Activated CD8-positive, alpha-beta memory T cell treated with anti-CD3 and anti-CD28 coated beads for 36 hours (primary cell): ENCODE data around the gene KIF3A. TPM values are rescaled to one million over a fixed set of nuclear protein-coding genes. Genes with fewer than 3 reads are reported as not detected.

ENCODE experiments used
- CTCF ChIA-PET: fragments of 350-600 bp; sonication (Branson Sonifier 250); formaldehyde crosslinking; loops from one replicate; lab custom pipeline; 2021; ENCODE audit warnings: antibody characterized with exemption; lab: Charles Lee
- POLR2A ChIA-PET: fragments of 350-600 bp; sonication (Branson Sonifier 250); formaldehyde crosslinking; loops from one replicate; lab custom pipeline; 2021; ENCODE audit warnings: antibody characterized with exemption; lab: Charles Lee
- total RNA-seq, 2 experiments: library from RNA; stranded (reverse); gene quantifications; one replicate each; pipeline ENCODE4 v1.2.3, GENCODE V29; 2021

The KIF3A gene
- total RNA-seq, 2 experiments from 2014 or later: 16.1 to 16.9 TPM

DNA sequence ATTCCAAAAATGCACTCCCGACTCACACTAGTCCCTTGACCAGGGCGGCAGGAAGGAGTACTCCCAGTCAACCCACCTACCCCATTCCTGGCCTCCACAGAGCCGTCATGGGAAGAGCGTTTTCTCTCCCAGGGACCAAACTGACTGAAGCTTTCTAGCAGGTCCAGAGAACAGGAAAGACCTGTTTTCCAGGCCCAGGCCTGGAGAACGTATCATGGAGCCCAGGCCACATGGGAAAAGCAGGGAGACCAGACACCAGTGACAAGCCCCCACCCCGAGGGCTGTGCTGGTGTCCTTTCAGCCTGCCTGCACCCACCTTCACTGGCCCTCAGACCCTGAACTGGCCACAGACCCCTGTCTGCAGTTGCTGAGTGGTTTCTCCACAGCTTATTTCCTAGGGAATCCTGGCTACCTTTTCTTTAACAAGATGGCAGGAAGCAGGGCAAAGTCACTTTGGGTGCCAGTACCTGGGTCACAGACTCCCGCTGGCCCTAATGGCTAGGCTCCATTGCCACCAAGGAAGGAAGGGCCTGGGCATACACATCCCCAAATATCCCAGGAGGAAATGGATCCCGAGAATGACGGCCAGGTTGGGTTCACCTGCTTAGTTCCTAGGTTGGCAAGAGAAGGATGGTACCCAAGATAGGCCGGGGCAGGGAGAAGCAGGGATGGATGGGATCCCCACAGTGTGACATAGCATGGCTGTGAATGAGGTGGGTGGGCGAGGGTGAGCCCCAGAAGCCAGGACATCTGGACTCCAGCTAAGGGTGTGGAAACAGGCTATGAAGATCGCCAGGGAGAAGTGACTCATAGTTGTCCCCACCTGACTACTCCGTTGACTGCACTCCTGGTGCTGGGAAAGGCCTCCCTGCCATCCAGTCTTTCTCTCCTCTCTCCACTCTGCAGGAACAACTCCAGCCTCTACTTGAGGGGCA lies 22.0 kb upstream of the KIF3A start:
- ChIA-PET CTCF (no interaction called here), POLR2A (no interaction called here)

DNA sequence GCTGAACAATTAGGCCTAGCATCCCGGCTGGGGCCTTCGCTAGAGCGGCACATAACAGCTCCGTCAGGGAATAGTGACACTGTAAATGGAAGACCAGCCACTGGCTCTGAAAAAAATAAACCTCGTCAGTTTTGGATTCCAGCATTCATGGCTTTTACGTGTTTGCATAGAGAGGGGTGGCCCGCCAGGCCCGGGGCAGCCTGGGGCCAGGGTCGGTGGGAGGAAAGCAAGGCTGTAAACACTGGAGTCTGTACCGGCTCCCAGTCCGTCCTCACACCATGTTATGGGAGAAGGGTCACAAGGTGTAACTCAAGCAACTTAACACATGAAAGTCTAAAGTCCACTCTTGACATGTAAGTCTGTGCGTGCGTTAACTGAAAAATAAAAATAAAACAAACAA lies 21.1 kb upstream of the KIF3A start:
- ChIA-PET CTCF (no interaction called here), POLR2A (no interaction called here)

DNA sequence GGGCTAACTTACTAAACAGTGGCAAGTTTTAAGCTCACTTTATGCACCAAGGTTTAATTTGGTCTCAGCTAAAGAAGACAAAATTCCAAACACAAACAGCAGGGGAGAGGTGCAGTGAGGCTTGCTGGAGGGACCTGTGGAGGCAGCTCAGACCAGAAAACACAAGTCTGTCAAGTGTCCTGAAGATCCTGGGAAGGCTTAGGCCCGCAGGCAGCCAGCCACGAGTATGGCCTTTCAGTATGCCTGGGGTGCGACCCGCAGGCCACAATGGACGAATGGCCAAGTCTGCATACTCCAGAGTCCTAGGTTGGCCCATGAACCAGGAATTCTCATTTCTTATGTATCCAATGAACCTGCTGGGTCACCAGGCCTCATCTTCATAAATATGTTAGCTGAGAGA lies 19.2 kb upstream of the KIF3A start:
- POLR2A ChIA-PET: no interaction called here
- CTCF ChIA-PET: interaction anchor here (0.6 kb wide), 1 partner anchor 148 kb away, joined by 3 read pairs; no protein-coding TSS in a partner anchor

DNA sequence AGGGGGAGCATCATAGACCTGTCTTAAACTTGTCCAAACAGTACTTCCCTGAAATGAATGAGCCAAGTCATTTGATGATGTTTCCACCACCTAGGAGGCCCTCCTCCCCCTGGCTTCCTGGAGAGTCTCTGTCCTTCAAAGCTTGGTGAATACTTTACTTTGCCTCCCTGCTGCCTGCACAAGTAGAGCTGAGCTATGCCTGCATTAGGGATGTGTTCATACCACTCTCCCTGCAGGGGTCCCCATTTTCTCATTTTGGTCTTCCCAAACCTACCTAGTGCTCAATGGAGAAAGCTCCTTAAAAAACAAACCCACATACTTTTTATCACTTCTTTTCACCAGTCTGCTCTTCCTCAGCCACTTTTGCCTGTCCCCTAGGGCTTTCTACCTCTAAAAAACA lies 17.6 kb upstream of the KIF3A start:
- ChIA-PET POLR2A (no interaction called here), CTCF (interaction anchor here (1.3 to 2.5 kb wide), 5 partner anchors 25 to 254 kb away, joined by 3 to 15 read pairs (median 4); no protein-coding TSS in a partner anchor)

DNA sequence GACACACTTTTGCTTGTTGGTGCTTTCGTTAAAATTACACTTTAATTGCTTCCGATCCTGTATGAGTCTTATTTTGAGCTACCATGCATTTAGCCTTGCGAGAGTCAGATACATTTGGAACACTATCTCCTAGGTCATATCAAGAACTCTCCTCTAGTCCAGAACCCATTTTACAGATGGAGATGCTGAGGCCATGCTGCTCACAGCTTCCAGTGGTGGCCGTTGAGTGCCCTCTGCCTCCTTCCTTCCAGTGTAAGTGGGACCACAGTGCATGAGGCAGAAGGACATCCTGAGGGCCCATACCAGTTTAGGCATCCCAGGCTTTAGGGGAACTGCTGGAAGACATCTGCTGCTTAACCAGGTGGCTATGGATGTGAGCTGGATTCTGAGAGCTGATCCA lies 16.8 kb upstream of the KIF3A start:
- POLR2A ChIA-PET: no interaction called here
- CTCF ChIA-PET: interaction anchor here (0.7 to 2.5 kb wide), 6 partner anchors 26 to 365 kb away, joined by 3 to 15 read pairs (median 4); no protein-coding TSS in a partner anchor

DNA sequence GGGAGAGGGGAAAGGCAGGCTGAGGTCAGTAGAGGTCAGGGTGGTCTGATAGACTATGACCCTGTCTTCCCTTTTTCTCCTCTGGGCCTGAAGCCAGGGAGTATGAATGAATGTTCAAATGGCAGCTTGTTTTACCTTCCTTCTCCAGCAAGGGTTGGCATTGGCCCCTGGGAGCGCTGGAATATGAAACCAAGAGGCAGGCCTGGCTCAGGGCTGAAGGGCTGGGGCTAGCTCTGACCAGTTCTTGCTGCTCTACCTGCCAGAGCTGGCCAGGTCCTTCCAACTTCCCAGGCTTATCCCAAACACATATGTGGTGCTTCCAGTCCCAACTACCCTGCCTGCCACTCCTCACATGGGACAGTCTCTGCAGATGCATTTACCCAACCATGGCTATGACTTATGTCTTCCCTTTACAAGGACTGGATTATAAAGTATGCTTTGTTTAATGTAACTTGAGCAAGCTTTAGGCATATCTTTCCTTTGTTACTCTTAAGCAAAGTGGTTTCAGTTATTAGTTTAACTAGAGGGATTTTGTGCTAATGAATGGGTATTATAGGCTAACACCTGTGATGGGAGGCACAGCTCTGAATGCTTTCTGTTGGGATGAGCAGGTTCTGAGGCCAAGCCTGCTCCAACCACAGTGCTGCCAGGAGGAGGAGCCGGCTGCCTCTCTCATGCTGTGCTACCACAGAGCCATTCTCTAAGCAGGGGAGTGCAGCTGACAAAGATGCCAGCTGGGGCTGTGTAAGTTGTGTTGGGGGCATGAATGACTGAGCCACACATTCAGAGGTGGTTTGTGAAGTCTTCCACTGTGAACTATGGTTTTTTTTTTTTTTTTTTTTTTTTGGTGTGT lies 16.0 kb upstream of the KIF3A start:
- ChIA-PET POLR2A (no interaction called here), CTCF (interaction anchor here (0.7 to 2.5 kb wide), 5 partner anchors 67 to 640 kb away, joined by 3 to 15 read pairs (median 4); no protein-coding TSS in a partner anchor)

DNA sequence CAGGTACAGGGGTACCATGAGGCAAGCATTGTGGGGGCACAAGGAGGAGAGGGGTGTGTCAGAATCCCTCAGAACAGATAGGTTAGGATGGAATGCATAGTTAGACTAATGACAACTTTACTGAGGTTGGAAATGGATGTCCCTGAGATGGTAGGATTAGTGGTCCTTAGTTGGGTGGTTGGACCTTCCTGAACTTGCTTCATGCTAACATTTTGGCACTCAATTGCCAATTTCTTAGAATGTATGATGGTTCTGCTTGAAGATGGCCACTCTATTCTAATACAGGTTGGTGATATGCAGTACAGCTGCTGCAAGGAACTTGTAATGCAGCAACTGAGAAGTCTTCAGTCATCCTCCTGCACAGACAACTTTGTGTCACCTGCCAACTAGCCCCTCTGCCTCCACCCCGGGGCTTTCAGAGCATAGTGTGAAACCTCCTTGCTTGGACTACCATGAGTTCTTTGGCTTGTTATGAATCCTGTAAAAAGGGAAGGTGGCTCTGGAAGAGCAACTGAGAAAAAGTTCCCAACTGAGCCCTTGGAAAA lies 15.3 kb upstream of the KIF3A start:
- ChIA-PET CTCF (interaction anchor here (2.5 to 3.1 kb wide), 3 partner anchors 9 to 68 kb away, joined by 6 to 15 read pairs (median 11); partner anchors contain the start of gene KIF3A), POLR2A (interaction anchor here (1.2 kb wide), 1 partner anchor 15 kb away, joined by 3 read pairs; the partner anchor contains the start of gene KIF3A)

DNA sequence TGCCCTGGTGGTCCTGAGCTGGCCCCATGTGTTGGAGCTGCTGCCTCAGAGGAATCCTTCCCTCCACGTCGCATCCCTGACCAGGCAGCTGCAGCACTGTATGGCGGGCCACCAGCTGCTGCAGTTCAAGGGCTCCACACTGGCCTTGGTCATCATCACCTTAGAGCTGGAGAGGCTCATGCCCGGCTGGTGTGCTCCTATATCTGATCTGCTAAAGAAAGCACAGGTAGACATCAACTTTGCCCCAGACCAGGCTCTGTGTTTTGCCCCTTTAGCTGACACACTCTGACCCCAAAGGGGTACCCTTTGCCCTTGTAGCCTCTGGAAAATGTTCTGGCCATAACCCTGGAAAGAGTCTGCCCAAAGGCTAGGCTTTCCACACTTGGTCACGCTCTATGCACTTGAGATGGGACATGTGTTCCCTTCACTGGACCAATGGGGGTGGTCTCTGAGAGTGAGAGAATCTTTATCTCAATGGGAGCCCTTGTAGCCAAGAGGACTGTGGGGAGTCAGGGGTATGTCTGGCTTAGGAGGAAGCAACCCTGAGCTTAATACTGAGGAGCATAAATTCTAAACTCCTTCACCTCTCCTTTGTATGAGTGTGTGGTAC lies 14.7 kb upstream of the KIF3A start:
- CTCF ChIA-PET: interaction anchor here (1.0 to 3.1 kb wide), 3 partner anchors 10 to 225 kb away, joined by 3 to 11 read pairs (median 6); partner anchors contain the start of gene KIF3A
- POLR2A ChIA-PET: interaction anchor here (0.6 to 1.2 kb wide), 2 partner anchors 14 to 1466 kb away, joined by 3 to 5 read pairs; partner anchors contain the start of gene KIF3A

DNA sequence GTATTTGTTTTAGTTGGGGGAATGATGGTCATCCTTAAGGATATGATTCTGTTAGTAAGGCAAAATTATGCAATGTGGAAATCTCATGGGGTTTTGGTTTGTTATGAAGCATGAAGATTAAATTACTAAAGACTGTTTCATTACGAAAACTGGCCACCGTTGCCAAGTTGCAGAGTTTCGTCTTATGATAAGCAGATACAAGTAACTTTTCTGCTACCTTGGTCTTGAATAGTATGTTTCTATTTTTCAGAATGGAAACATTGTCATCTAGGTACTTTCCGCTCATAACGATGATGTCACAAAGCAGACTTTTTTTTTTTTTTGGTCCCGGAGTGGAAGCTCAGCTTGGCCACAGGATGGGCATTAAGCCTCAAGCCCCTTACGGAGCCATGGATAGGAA lies 14.1 kb upstream of the KIF3A start:
- POLR2A ChIA-PET: interaction anchor here (0.6 to 1.2 kb wide), 2 partner anchors 14 to 1466 kb away, joined by 3 to 5 read pairs; partner anchors contain the start of gene KIF3A
- CTCF ChIA-PET: interaction anchor here (1.0 to 3.1 kb wide), 3 partner anchors 10 to 225 kb away, joined by 3 to 11 read pairs (median 6); partner anchors contain the start of gene KIF3A

DNA sequence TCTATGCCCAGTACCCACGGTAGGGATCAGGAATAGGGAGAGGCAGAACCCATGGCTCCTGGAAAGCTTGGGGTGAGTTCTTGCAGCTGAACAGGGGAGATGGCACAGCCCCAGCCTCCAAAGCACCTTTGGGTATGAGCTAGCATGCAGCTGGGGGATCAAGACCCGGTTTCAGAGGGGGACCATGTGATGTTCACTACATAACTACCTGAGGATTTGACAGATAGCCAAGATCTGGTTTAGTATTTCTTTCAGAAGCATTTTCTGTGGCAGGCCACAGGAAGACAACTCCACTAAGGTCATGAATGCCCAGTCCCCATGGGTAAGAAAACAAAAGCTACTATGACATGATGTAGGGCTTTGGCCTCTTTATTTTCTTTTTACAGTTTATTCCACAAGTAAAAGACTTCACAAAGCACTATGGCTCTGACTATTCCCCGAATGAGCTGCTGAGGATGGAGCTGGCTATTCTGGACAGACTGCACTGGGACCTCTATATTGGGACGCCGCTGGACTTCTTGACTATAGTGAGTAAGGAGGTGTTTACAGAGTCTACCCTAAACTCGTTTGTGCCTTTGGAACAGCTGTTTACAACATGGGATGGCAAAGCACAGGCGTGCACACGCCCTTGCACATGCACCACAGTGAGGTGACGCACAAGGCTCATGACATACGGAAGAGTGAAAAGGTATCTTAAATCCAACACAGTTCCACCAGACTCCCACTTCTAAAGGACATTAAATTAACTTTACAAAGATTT lies 13.3 kb upstream of the KIF3A start:
- POLR2A ChIA-PET: interaction anchor here (1.7 kb wide), 1 partner anchor 13 kb away, joined by 5 read pairs; the partner anchor contains the start of gene KIF3A
- CTCF ChIA-PET: interaction anchor here (2.5 to 3.1 kb wide), 2 partner anchors 11 to 14 kb away, joined by 6 to 11 read pairs; partner anchors contain the start of gene KIF3A

DNA sequence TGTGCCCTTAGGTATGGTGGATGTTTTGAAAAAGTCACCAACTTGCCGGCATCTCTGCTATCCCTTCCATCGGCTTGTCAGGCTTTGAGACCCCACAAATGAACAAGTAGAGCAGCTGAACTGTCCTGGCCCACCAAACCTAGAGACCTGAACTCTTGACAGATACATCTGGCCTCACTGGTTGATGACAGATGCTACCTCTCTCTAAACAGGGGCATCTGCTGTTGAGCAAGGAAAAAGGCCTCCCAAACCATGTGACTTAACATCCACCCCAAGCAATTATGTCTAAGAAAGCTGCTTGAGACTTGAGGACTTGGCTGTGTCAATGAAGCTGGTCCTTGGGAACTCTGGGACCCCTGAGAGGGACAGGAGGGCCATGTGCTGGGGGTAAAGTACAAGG lies 12.2 kb upstream of the KIF3A start:
- POLR2A ChIA-PET: interaction anchor here (0.6 to 1.7 kb wide), 2 partner anchors 12 to 1425 kb away, joined by 4 to 5 read pairs; partner anchors contain the start of gene KIF3A
- CTCF ChIA-PET: interaction anchor here (1.0 to 1.6 kb wide), 2 partner anchors 10 to 70 kb away, joined by 7 to 9 read pairs; no protein-coding TSS in a partner anchor

DNA sequence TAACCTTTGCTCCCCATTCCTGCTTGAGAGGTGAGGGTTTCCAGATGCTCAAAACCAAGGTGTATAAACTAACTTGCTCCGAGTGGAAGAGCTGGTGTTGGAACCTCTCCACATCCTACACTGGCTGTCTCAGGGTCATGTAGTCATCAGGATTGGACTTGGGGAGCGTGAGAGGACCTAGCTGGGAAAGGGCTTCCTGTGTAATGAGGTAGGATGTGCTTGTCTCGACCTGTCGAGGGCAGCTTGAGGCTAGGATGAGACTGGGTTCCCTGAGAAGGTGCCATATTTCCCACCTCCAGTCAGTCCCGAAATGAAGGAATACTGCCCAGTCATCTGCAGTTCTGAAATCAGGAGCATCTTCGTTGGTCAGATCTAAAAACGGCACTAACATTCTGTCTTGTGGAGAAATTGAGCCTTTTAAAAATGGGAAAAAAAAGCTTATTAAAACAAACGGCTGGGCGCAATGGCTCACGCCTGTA lies 11.2 kb upstream of the KIF3A start:
- CTCF ChIA-PET: interaction anchor here (1.0 to 1.6 kb wide), 2 partner anchors 9 to 71 kb away, joined by 7 to 9 read pairs; no protein-coding TSS in a partner anchor

DNA sequence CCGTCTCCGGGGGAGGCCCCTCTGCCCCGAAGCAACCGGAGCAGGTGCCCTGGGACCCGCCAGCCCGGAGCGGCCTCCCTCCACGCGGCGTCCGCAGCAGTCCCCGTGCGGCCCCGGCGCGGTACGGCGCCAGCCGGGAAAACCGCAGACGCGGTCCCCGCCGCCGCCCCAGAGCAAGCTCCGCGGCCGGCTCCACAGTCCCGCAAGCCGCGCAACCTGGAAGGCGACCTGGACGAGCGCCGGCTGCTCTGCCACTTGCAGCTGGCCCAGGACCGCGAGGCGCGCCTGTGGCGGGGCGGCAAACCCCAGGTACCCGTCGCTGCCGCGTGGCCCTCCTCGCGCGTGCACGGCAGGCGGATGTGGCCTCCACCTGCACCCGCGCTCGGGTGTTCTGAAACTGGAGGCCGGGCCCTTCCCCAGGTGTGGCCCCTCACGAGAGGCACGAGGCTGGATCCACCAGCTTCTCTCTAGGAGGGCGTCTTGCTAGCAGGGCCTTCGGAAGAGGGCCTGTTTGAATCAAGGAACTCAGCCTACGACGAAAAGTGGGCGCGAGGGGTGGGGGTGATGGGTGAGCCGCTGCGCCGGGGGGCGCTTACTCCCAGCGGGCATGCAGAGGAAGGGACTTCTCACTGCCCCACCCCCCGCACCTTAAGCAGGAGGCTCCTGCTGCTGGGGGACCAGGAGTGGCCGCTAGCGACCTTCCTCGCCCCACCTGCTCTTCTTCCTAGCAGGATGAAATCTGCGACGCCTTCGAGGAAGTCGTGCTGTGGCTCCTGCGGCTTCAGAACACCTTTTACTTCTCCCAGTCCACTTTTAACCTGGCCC lies 10.5 kb upstream of the KIF3A start:
- POLR2A ChIA-PET: interaction anchor here (0.8 to 2.0 kb wide), 4 partner anchors 11 to 66 kb away, joined by 3 to 23 read pairs (median 3); partner anchors contain the start of gene KIF3A
- CTCF ChIA-PET: interaction anchor here (0.6 to 1.6 kb wide), 8 partner anchors 9 to 83 kb away, joined by 3 to 7 read pairs (median 4); partner anchors contain the start of genes KIF3A and SHROOM1

More for the DNA sequence above, 11.2 kb upstream of the KIF3A start:
- POLR2A ChIA-PET: interaction anchor here (0.6 to 1.3 kb wide), 2 partner anchors 49 to 66 kb away, joined by 3 to 6 read pairs; no protein-coding TSS in a partner anchor

DNA sequence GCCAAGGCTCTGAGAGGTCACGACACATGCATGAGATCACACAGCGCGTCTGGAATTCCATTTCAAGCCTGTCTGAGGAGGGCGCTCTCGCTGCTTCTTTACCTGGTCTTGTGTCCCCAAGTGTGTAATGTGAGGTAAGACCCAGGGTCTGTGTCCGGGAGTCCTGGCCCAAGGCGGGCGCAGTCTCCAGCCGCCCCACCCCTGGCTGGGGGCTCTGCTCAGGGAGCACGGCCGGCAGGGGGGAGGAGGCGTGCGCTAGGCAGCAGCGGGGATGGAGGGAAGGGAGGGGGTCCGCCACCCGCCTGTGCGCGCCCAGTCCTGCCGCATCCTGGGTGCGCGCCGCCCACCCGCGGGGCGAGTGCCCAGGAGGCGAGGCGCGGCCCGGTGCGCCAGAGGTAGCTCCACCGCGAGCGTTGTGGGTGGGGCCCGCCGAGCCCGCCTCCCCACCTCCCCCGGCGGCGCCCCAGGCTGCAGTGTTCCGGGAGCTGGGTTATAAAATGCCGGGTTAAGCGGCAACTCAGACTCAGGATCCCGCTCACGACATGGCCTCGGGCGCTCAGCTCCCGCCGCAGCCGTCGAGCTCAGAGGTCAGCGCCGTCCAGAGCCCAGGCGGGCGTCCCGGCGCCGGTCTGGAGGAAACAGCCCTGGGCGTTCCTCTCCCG lies 9.7 kb upstream of the KIF3A start, which contains the start of gene CCNI2:
Gene CCNI2, plus strand, starts transcription at position 473 of the 662 bp plus-strand sequence. Its CDS starts 70 bp downstream, at position 543.
- ChIA-PET CTCF (interaction anchor here (0.6 to 1.6 kb wide), 7 partner anchors 8 to 84 kb away, joined by 3 to 7 read pairs (median 4); partner anchors contain the start of genes KIF3A and SHROOM1), POLR2A (interaction anchor here (0.8 to 2.0 kb wide), 4 partner anchors 10 to 67 kb away, joined by 3 to 23 read pairs (median 3); partner anchors contain the start of gene KIF3A)

DNA sequence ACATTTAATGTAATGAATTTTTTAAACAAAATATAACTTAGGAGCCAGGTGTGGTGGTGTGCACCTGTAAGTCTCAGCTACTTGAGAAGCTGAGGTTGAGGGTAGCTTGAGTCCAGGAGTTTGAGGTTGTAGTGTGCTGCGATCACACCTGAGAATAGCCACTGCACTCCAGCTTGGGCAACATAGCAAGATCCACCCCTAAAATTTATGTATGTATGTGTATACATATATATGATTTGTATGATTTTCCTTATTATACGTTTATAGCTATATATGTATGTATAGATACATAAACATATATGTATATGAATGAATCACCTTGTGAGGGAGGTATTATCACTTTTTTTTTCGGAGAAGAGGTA lies 9.2 kb upstream of the KIF3A start:
- POLR2A ChIA-PET: interaction anchor here (2.0 kb wide), 1 partner anchor 9 kb away, joined by 23 read pairs; the partner anchor contains the start of gene KIF3A

More for the DNA sequence above, 9.2 kb upstream of the KIF3A start:
- CTCF ChIA-PET: interaction anchor here (1.3 to 1.6 kb wide), 4 partner anchors 17 to 84 kb away, joined by 3 to 6 read pairs (median 4); partner anchors contain the start of gene SHROOM1
